NCI-H82 treated with DMSO at 0.1 percent for 48 hours (cell line): Measurements from ENCODE around the gene MAPK6.
A peak's percentile ranks its signal among the peaks of the same experiment; 100 is the strongest.
"Not testable (repeated sequence)": the region's sequence is repeated elsewhere in the genome, so short reads cannot be mapped to it uniquely, and the experiment has no call there.

Source experiments
- DNase-seq: peaks from one replicate; lab custom pipeline; 2025; ENCODE audit not compliant: unreplicated experiment; lab: John Stamatoyannopoulos, UW

The MAPK6 gene

GRCh38 chr15:52018693-52019393, at the start of gene MAPK6:
Gene MAPK6 (plus strand): TSS chr15:52019219. CDS start chr15:52046461, 27,242 bp downstream.
- DNase-seq, result peak; percentile 69

- no peak for DNase-seq
Observed at GRCh38 chr15:51969728-51970127, 49.3 kb upstream of the MAPK6 start.

- DNase-seq, result no peak
Observed at GRCh38 chr15:51970132-51970817, 48.7 kb upstream of the MAPK6 start.

GRCh38 chr15:51971032-51971374, 48.0 kb upstream of the MAPK6 start:
- DNase-seq, result no peak

GRCh38 chr15:51971375-51972133, 47.5 kb upstream of the MAPK6 start, which contains the start of gene LEO1:
Gene LEO1 (minus strand): TSS chr15:51971778. CDS start chr15:51971745, 33 bp downstream.
- DNase-seq, result peak; percentile 98

GRCh38 chr15:51973220-51973619, 45.8 kb upstream of the MAPK6 start:
- DNase-seq, result no peak

- no peak for DNase-seq
Observed at GRCh38 chr15:51973775-51974174, 45.2 kb upstream of the MAPK6 start.

- DNase-seq, result peak; percentile 10
Observed at GRCh38 chr15:51982013-51982769, 36.8 kb upstream of the MAPK6 start.

GRCh38 chr15:51982770-51983103, 36.3 kb upstream of the MAPK6 start:
- no peak for DNase-seq

GRCh38 chr15:51991141-51991540, 27.9 kb upstream of the MAPK6 start:
- DNase-seq, result no peak

GRCh38 chr15:51992953-51993352, 26.1 kb upstream of the MAPK6 start:
- no peak for DNase-seq

GRCh38 chr15:52002351-52002750, 16.7 kb upstream of the MAPK6 start:
- DNase-seq, result no peak

GRCh38 chr15:52003089-52003488, 15.9 kb upstream of the MAPK6 start:
- DNase-seq, result not testable (repeated sequence)

GRCh38 chr15:52003710-52004109, 15.3 kb upstream of the MAPK6 start:
- DNase-seq, result no peak

GRCh38 chr15:52004806-52005205, 14.2 kb upstream of the MAPK6 start:
- DNase-seq, result no peak

- DNase-seq, result peak; percentile 16
Observed at GRCh38 chr15:52005748-52006701, 13.0 kb upstream of the MAPK6 start.

GRCh38 chr15:52006702-52007340, 12.2 kb upstream of the MAPK6 start:
- no peak for DNase-seq

- no peak for DNase-seq
Observed at GRCh38 chr15:52008359-52008697, 10.7 kb upstream of the MAPK6 start.

- no peak for DNase-seq
Observed at GRCh38 chr15:52008698-52009434, 10.2 kb upstream of the MAPK6 start.
